MM.1S (cell line): Measurements from ENCODE around the gene CAMK1G.

Experiments used
- DNase-seq: peaks from one replicate; pipeline ENCODE4 v3.0.0-alpha.2; 2015
- H2AFZ ChIP-seq: fragments of 300-600 bp; sonication (generic); 2 replicates; pipeline ENCODE4 v1.6.0; 2016; ENCODE audit warnings: antibody characterized with exemption, low read length
- H3F3A ChIP-seq: fragments of 300-600 bp; sonication (generic); 2 replicates; pipeline ENCODE4 v1.6.1; 2016; ENCODE audit warnings: mild to moderate bottlenecking, antibody characterized with exemption, low read length, moderate library complexity, mixed read lengths; ENCODE audit not compliant: insufficient read depth
- H3K27ac ChIP-seq: fragments of 300-600 bp; sonication (generic); 2 replicates; pipeline ENCODE4 v1.5.1; 2016; ENCODE audit warnings: mild to moderate bottlenecking, low read length
- H3K27me3 ChIP-seq: fragments of 300-600 bp; sonication (generic); replicated peaks from 2 replicates; pipeline ENCODE4 v1.6.0; 2016; ENCODE audit warnings: low read length; ENCODE audit not compliant: insufficient read depth
- H3K36me3 ChIP-seq: fragments of 300-600 bp; sonication (generic); replicated peaks from 2 replicates; pipeline ENCODE4 v1.6.1; 2016; ENCODE audit warnings: mild to moderate bottlenecking, low read length, mixed read lengths; ENCODE audit not compliant: insufficient read depth
- H3K4me1 ChIP-seq: fragments of 300-600 bp; sonication (generic); 2 replicates; pipeline ENCODE4 v1.6.1; 2016; ENCODE audit warnings: low read length, mixed read lengths
- H3K4me2 ChIP-seq: fragments of 300-600 bp; sonication (generic); 2 replicates; pipeline ENCODE4 v1.6.0; 2016; ENCODE audit warnings: low read depth, low read length
- H3K4me3 ChIP-seq: fragments of 300-600 bp; sonication (generic); 2 replicates; pipeline ENCODE4 v1.5.1; 2016; ENCODE audit warnings: low read length, mixed read lengths
- H3K79me2 ChIP-seq: fragments of 300-600 bp; sonication (generic); 2 replicates; pipeline ENCODE4 v1.6.1; 2016; ENCODE audit warnings: mixed run types, low read length, mixed read lengths
- H3K9ac ChIP-seq: fragments of 300-600 bp; sonication (generic); 2 replicates; pipeline ENCODE4 v1.6.1; 2016; ENCODE audit warnings: low read length, mixed read lengths
- H3K9me2 ChIP-seq: fragments of 300-600 bp; sonication (generic); replicated peaks from 2 replicates; pipeline ENCODE4 v1.6.1; 2016; ENCODE audit warnings: mild to moderate bottlenecking, low read length, mixed read lengths; ENCODE audit not compliant: insufficient read depth
- H3K9me3 ChIP-seq: fragments of 300-600 bp; sonication (generic); replicated peaks from 2 replicates; pipeline ENCODE4 v1.6.1; 2016; ENCODE audit warnings: mild to moderate bottlenecking, low read length, mixed read lengths; ENCODE audit not compliant: insufficient read depth
- H4K20me1 ChIP-seq: fragments of 300-600 bp; sonication (generic); 2 replicates; pipeline ENCODE4 v1.6.1; 2016; ENCODE audit warnings: mild to moderate bottlenecking, low read length, moderate library complexity, mixed read lengths; ENCODE audit not compliant: insufficient read depth
- CTCF ChIP-seq: fragments of 300-600 bp; sonication (generic); IDR thresholded peaks from 2 replicates; pipeline ENCODE4 v1.5.1; 2016; ENCODE audit warnings: antibody characterized with exemption, low read length, mixed read lengths
- EZH2 ChIP-seq: fragments of 300-600 bp; sonication (generic); optimal IDR thresholded peaks from 2 replicates; pipeline ENCODE3; 2017; ENCODE audit warnings: low read depth, mild to moderate bottlenecking, antibody characterized with exemption, low read length, mixed read lengths
- EZH2phosphoT487 ChIP-seq: fragments of 300-600 bp; sonication (generic); IDR thresholded peaks from 2 replicates; pipeline ENCODE4 v1.6.1; 2018; ENCODE audit warnings: antibody characterized with exemption, low read length

The CAMK1G gene

GRCh38 chr1:209659909-209660308 is 76.4 kb downstream of the CAMK1G start:
- H3K4me2 ChIP-seq = peak overlapping the region; percentile 4; the same call in 1 of the 2 replicates
- no peak overlapping the region for H3K27ac ChIP-seq

GRCh38 chr1:209661071-209661470 is 77.6 kb downstream of the CAMK1G start:
- no peak overlapping the region for H2AFZ ChIP-seq
- no peaks in the 10 kb centered on the region for H3K9me3 ChIP-seq
- no peaks in the 10 kb centered on the region for H4K20me1 ChIP-seq
- no peak overlapping the region for H3K4me3 ChIP-seq
- H3K79me2 ChIP-seq = no peaks in the 10 kb centered on the region
- H3K36me3 ChIP-seq = no peaks in the 10 kb centered on the region
- no peaks in the 10 kb centered on the region for H3K27me3 ChIP-seq
- TF ChIP-seq CTCF (no peak), EZH2phosphoT487 (no peak), EZH2 (no peak)
- H3F3A ChIP-seq = no peaks in the 10 kb centered on the region
- no peak overlapping the region for H3K27ac ChIP-seq
- no peak overlapping the region for H3K4me2 ChIP-seq
- no peak for DNase-seq
- H3K4me1 ChIP-seq = peaks cover 9% of the 10 kb centered on the region; the same call in 1 of the 2 replicates
- no peak overlapping the region for H3K9ac ChIP-seq
- H3K9me2 ChIP-seq = no peaks in the 10 kb centered on the region

More at GRCh38 chr1:209659909-209660308, 76.4 kb downstream of the CAMK1G start:
- Histone ChIP-seq H3K4me1 (peaks cover 9% of the 10 kb centered on the region; the same call in 1 of the 2 replicates), H3F3A (no peaks in the 10 kb centered on the region), H3K9me3 (no peaks in the 10 kb centered on the region), H3K4me3 (no peak overlapping the region), H4K20me1 (no peaks in the 10 kb centered on the region), H2AFZ (peak overlapping the region; percentile 2; the same call in 1 of the 2 replicates), H3K27me3 (no peaks in the 10 kb centered on the region), H3K9ac (no peak overlapping the region), H3K9me2 (no peaks in the 10 kb centered on the region), H3K36me3 (no peaks in the 10 kb centered on the region), H3K79me2 (no peaks in the 10 kb centered on the region)
- DNase-seq = no peak
- TF ChIP-seq CTCF (no peak), EZH2 (no peak), EZH2phosphoT487 (no peak)

- no peaks in the 10 kb centered on the region for H3K27me3 ChIP-seq
- H3F3A ChIP-seq = no peaks in the 10 kb centered on the region
- peaks cover 9% of the 10 kb centered on the region; the same call in 1 of the 2 replicates for H3K4me1 ChIP-seq
- H3K27ac ChIP-seq = no peak overlapping the region
- H3K9me2 ChIP-seq = no peaks in the 10 kb centered on the region
- no peak for DNase-seq
- H3K4me2 ChIP-seq = no peak overlapping the region
- H3K4me3 ChIP-seq = no peak overlapping the region
- no peaks in the 10 kb centered on the region for H3K79me2 ChIP-seq
- H2AFZ ChIP-seq = no peak overlapping the region
- TF ChIP-seq EZH2 = no peak
- TF ChIP-seq CTCF = no peak
- no peak for TF ChIP-seq EZH2phosphoT487
- no peak overlapping the region for H3K9ac ChIP-seq
- H4K20me1 ChIP-seq = no peaks in the 10 kb centered on the region
- no peaks in the 10 kb centered on the region for H3K36me3 ChIP-seq
- H3K9me3 ChIP-seq = no peaks in the 10 kb centered on the region
Observed at GRCh38 chr1:209662879-209663327, 79.4 kb downstream of the CAMK1G start.
